Glomerular visceral epithelial cell (primary cell): Measurements from ENCODE around the gene USP6.
"Not testable (repeated sequence)": the region's sequence is repeated elsewhere in the genome, so short reads cannot be mapped to it uniquely, and the experiment has no call there.

Experiments
- DNase-seq: peaks from one replicate; pipeline ENCODE4 v3.0.0-alpha.2; 2016; ENCODE audit errors: extremely low spot score

The USP6 gene

DNA sequence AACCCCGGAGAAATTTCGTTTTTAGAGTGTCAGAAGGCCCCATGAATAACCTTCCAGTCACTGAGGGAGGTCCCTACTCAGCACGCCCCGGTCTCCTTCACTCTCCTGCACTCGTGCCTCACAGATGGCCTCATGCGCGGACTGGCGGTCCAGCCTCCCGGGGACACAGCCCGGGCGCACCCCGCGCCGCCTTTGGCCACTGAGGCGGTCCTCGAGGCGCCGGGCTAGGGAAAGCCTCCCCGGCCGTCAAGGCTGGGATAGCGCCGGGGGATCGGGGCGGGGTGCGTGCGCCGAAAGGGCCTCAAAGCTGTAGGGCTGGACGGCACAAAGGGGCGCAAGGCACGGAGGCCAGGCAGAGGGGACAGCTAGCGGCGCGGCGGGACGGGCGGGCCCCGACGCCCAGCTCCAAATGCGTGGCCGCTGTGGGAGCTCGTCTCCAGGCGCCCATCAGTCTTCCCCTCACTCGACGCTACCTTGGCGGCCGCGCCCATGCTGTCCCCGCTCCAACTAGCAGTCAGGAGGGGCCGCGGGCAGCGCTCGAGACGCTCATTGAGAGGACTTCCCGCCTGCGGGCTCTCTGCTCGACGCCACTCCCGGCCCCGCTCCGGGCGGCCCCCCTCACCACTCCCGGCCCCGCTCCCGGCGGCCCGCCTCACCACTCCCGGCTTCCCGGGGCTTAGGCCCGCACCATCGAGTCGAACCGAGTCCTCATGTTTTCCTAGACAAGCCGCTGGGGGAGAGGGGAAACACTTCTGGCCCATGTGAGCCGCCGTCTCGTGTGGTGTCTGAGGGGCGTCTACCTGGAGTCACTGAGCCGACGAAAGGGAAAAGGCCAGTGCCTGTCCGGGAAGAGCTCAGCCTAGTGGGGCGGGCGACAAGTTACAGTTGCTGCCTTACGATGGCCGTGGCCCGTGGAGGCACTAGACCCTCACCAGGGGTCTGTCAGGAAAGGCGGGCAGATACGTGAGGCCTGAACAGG lies at the start of gene USP6:
TSS of gene USP6 (plus strand) at position 360 of the 979 bp plus-strand sequence. CDS start 14,336 bp downstream, outside the sequence.
- no peak for DNase-seq

DNA sequence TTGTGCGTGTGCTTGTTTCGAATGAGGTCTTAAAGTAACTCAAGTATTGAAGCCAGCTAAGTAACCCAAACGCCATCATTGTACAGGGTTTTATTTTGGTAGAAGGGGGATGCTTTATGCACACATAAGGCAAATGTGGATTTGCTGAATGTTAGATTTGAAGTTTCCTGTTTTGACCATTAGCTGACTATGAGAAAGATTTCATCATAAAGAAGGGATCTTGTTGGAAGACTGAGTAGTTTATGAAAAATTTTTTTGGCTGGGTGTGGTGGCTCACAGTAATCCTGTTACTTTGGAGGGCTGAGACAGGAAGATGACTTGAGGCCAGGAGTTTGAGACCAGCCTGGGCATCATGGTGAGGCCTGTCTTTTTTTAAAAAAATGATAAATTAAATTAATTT lies 47.6 kb upstream of the USP6 start:
- no peak for DNase-seq

DNA sequence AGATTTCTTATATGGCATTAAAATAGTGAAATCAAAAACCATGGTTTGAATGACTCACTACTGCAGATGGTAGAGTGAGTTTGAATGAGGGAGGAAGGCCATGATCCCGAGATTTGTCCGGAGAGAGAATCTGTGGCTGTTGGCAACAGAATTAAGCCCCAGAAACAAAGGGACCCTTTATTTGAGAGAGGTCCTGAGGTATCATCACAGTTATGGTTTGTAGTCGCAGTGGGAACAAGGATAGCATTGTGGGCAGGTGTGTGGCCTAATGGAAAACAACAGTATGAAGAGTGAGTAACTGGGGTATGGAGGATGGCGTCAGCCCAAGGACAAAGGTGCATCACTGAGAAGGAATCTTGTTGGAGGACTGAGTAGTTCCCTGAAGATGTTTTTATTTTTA lies 46.1 kb upstream of the USP6 start:
- no peak for DNase-seq

DNA sequence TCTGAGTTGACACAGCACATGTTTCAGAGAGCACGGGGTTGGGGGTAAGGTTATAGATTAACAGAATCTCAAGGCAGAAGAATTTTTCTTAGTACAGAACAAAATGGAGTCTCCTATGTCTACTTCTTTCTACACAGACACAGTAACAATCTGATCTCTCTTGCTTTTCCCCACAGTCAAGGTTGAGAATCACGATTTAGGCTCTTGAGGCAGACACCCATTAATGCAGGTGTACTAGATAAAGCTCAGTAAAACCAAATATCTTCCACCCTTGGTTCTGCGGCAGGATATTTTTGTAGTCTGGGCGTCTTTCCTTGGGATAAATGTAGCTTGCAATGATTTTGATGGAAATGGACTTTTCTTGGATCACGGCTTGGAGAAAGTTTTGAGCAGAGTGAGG lies 40.4 kb upstream of the USP6 start:
- DNase-seq, result not testable (repeated sequence)

DNA sequence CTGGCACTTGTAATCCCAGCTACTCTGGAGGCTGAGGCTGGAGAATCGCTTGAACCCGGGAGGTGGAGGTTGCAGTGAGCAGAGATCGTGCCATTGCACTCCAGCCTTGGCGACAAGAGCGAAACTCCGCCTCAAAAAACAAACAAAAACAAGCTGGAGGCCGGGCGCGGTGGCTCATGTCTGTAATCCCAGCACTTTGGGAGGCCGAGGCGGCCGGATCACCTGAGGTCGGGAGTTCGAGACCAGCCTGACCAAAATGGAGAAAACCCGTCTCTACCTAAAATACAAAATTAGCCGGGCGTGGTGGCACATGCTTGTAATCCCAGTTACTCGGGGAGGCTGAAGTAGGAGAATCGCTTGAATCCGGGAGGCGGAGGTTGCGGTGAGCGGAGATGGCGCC lies 38.6 kb upstream of the USP6 start:
- not testable (repeated sequence) for DNase-seq

DNA sequence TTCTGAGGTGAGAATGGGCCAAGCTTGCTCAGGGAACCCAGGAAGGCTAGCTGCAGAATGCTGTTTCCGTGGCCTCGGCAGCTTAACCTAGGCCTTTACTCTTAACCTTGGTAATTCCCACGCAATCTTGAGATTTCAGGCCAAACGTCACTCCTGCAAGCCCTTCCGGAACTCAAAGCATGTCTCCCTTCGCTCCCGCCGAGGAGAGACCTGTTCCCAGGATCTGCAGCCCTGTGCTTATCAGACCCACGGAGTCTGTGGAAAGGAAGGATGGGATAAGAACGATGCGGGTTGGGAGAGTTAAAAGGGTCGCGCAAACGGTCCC lies 38.1 kb upstream of the USP6 start:
- no peak for DNase-seq

DNA sequence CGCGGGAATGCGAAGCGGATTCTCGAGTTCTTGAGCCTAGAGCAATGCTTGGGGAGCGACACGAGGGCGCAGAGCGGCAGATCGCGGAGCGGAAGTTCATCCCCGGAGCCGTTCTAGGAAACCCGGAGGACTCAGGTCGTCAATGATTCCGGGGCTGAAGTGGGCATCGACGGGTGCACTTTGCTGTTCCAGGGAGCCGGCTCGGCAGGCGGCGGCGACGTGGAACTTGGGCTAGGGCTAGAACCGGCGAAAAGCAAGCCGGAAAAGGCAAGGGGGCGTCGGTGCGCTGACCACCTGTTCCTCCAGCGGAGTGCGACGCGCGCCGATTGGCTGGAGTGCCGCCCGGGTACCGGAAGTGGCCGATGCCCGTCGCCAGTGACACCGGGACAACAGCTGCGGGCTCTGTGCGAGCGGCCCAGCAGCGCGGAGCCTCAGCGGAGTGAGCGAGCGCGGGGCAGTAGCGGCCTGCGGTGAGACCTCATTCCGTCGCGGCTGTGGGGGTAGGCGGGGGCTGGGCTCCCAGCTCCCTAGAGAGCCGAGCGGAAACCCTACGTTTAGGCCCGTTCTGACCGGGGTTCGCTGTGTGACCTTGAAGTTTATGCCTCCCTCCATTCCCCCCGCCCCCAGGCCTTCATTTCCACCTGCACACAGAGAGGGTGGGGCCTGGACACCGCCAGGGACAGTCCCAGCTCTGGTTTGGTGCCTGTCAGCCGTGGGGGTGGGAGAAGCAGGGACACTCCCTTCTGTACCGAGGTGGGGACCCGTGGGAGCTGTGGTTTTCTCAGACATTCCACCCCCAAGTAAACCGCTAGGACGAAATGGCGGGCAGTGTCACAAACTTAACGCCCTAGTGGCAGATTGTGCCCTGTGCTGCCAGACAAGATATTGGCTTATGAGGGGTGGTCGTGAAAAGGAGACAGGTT lies 37.5 kb upstream of the USP6 start, which contains the start of gene ZFP3:
TSS of gene ZFP3 (plus strand) at position 362 of the 923 bp plus-strand sequence. CDS start 13,038 bp downstream, outside the sequence.
- no peak for DNase-seq

DNA sequence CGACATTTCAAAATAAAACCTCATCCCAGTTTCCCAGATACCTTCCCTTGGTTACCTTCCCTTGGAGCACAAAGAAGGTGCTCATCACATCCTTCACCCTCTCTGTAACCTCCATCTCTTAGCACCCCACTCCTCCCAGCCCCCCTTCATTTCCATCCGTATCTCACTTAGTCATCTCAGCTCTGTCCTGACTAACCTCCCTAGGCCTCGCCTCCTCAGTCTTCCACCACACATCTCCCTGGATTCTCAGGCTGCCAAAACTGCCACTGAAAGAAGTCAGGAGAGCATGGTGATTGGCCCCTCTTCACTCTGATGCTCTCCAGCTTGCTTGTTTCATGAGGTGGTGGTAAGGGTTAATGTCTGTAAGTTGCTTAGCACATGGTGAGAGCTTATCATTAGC lies 35.2 kb upstream of the USP6 start:
- no peak for DNase-seq

DNA sequence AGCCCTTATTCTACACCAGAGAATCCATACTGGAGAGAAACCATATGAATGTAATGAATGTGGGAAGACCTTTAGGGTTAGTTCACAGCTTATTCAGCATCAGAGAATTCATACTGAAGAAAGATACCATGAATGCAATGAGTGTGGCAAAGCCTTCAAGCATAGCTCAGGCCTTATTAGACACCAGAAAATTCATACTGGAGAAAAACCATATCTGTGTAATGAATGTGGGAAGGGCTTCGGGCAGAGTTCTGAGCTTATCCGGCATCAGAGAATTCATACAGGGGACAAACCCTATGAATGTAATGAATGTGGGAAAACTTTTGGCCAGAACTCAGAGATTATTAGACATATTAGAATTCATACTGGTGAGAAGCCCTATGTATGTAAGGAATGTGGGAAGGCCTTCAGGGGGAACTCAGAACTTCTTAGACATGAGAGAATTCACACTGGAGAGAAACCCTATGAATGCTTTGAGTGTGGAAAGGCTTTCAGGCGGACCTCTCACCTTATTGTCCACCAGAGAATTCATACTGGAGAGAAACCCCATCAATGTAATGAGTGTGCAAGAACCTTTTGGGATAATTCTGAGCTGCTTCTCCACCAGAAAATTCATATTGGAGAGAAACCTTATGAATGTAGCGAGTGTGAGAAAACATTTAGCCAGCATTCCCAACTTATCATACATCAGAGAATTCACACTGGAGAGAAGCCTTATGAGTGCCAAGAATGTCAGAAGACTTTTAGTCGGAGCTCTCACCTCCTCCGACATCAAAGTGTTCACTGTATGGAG lies 23.4 kb upstream of the USP6 start:
- no peak for DNase-seq

DNA sequence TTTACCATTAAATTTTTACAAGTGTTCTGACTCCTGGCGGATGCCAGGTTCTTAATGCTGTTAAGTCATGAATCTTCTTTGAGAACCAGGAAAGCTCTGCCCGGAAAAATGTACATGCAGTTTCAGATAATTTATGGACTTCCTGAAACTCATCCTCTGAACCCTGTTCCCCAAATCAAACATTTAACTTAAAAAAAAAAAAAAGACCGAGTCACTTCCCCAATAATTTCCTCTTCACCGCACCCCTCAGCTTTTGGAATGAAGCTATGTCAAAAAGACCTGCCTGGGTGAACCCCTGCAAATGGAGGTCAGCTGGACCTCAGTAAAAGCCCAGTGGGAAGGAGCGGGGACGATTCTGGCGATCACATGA lies 19.1 kb upstream of the USP6 start:
- DNase-seq, result no peak

DNA sequence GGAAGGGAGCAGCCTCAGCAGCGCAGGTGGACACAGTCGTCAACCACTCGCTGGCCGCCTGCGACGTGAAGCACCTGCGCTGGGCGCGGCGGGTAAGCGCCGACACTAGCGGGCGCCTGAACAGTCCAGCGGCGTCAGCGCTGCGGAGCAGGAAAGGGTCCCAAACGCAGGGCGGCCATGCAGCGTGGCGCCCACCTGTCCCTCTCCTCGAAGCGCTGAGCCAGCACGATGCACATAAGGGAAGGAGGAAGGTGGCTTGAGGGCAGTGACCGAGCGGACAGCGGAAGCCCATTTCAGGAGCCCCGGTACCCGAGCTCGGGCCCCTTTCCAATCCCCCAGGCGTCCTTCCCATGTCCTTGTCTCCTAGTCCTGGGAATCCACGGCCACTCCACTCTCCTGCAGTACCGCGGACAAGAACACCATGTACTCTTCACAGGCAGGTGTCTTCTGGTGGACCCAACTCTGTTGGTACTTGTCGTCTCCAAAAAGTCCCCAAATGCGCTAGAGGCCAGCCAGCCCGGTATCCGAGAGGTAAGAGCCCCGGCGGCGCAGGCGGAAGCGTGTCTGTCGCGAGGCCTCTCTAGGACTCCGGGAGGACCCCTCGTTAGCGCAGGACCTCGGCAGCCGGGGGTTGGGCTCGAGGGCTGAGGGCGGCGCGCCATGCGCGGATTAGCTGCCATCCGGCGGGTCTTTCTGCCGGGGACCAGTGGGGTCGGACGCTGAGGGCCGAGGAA lies 18.6 kb upstream of the USP6 start:
- no peak for DNase-seq

DNA sequence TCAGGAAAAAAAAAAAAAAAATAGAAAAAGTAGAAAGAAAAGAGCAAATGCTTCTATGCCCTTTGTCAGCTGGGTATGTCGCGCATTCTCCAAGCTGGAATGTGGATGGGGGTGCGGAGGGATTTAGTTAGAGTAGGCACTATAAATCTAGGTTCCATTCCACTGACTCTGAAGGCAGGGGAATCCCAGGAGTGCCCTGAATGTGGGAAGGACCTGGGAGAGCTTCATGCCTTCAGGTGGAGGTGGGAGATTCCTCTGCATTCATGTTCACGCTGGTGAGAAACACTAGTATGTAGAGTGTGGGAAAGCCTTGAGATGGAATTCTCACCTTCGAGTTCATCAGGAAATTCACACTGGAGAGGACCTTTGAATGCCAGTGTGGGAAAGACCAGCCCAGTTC lies 16.6 kb upstream of the USP6 start:
- no peak for DNase-seq

DNA sequence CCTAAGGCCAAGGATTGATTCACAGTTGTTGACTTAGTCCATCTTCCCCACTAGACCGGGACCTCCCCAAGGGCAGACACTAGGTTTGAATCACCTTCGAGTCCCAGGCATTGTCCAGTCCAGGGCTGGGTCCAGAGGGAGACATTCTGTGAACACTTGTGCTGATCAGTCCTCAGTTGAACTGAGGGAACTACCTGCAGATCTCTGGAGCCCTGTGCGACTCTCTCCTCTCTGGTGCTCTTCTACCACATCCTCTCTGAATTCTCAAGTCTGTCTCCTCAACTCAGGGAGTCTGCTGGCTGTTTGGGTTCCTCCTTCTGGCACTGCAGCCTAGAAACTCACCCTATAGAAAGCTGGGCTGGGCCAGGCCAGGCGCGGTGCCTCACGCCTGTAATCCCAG lies 15.0 kb upstream of the USP6 start:
- DNase-seq, result no peak

DNA sequence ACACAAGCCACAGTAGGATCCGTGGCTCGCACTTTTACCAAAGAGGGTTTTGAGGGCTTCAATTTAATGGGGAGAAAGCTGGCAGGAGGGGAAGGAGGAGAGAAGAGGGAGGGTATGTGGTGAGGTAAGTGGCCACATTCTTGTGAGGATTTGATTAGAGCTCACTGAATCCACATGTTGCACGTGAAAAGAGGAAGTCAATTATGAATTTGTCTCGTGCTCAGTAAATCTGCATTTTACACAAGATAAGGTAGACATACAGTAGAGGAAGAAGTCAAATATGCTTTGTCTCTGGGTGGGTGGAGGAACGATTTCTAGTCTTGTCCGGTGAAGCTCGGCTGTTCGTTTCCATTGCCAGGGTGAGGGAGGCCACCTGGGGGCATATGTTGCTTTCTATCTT lies 5.0 kb upstream of the USP6 start:
- DNase-seq, result no peak

DNA sequence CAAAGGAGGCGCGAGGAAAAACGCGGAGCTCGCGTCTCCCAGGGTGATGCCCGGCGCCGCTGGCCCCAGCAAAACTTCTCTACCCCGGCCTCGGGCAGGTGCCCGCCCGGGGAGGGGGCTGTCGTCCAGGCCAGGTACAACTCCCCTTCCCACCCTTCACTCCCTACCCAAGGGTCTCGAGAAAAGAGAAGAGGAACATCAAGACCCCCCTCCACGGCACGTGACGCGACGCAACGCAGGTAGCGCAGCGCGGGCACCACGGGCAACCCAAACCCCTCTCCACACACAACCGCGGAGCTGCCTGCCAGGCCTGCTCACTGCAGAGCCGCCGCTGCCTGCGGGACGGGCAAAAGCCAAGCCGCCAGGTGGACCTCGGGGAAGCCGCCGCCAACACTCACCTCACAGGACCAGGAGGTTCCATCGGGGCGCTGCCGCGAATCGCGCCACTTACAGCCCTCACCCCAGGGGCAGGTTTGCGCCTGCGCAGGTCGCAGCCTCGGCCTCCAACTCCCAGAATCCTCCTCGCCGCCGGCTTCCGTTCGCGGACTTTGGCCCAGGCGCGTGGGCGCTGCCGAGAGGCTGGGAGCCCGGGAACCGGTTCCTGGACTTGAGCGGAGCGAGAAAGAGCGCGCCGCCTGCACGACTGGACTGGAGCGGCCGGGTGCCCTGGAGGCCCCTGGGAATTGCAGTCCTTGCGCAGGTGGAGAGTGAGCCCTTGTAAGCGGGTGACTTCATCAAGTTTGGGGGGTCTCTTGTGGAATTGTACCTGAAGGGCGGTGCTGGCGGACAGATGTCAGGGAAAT lies 4.2 kb upstream of the USP6 start, which contains the start of gene ZNF232:
TSS of gene ZNF232 (minus strand) at position 477 of the 803 bp plus-strand sequence. CDS start at position 421, 56 bp downstream.
- DNase-seq, result peak; percentile 88

DNA sequence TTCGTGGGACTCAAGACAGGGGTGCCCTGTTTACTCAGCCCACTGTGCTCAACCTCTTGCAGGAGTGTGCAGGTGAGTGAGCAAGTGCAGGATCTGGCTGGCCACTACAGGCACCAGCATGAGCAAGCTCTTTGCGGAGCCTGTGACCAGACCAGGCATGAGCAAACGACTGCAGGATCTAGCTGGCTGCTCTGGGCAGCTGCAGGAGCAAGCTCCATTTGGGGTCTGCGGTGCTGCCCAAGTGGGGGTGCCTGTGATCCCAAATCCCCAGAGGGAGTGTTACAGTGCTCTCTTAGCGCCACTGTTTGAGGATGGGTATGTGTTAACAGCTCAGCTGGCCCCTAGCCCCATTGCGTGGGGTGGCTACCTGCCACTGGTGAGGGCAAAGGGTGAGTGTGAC lies 2.4 kb downstream of the USP6 start:
- DNase-seq, result no peak

DNA sequence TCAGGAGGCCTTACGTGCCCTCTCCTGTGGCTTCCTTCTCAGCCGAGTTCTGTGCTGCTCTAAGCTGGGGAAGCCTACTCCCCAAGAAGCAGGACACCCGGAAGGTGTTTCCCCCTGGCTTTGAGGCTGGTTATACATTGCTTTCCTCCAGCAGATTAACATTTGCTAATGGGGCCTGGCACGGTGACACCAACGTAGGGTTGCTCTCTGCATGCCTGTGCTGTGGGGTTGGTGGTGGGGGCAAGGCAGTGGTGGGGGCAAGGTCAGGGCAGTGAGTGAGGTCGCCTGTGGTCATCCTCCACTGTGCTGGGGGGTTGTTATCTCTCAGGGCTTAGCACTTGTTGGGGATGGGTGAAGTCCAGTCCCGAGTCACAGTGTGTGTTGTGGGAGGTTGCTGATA lies 4.2 kb downstream of the USP6 start:
- no peak for DNase-seq

DNA sequence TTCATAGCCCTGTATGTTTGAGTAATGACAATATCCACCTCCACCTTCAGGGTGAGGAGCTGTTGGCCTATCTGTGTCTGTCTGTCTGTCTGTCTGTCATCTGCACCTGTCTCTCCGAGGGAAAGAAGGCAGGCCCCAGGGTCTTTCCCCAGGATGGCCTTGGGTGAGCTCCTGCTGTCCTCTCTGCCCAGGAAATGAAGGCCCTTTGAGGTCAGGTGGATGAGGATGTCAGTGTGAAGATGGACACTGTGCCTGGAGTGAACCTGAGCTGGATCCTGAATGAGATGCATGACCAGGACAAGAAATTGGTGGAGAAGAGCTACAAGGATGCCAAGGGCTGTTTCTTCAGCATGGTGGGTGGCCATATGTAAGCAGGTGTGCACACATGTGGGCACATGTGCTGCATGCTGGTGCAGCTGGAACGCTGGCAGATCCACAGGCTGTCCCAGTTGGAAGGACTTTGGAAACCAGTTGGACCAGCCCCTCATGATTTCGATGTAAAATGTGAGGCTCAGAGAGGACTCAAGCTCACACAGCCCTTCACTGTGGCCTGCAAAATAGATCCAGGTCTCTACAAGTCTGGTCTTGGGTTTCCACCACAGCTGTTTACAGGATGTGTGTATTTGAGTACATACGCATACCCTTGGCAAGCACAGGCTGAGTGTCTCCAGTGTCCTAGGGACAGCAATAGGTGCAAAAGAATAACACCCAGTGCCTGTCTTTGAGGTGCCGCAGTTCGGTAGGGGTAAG lies 4.8 kb downstream of the USP6 start:
- DNase-seq, result not testable (repeated sequence)

DNA sequence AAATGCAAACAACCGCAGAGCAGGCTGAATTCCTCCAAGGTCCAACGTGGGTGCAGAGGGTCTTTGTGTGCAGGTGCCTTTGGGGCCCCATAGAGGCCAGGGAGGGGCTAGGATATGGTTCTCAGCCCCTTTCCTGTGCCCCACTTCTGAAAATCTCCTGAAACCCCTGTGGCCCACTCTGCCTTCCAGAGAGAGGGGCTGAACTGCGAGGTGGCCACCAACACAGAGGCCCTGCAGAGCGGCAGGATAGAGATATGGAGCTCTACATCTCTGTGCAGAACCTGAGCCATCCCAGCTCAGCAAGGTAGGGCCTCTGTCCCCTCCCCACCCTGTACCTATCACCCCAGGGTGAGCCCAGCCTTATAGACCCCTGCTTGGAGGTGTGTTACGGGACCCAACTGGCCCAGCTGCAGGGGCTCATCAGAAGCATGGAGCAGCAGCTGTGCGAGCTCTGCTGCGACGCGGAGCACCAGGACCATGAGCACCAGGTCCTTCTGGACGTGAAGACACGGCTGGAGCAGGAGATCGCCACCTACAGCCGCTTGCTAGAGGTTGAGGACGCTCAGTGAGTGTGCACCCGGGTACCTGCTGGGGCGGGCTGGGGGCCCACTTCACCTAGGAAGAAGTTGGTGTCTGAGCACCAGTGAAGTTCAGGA lies 5.5 kb downstream of the USP6 start:
- DNase-seq, result no peak
